Measurements from ENCODE around the gene NEK11.

NEK11 gene

DNA sequence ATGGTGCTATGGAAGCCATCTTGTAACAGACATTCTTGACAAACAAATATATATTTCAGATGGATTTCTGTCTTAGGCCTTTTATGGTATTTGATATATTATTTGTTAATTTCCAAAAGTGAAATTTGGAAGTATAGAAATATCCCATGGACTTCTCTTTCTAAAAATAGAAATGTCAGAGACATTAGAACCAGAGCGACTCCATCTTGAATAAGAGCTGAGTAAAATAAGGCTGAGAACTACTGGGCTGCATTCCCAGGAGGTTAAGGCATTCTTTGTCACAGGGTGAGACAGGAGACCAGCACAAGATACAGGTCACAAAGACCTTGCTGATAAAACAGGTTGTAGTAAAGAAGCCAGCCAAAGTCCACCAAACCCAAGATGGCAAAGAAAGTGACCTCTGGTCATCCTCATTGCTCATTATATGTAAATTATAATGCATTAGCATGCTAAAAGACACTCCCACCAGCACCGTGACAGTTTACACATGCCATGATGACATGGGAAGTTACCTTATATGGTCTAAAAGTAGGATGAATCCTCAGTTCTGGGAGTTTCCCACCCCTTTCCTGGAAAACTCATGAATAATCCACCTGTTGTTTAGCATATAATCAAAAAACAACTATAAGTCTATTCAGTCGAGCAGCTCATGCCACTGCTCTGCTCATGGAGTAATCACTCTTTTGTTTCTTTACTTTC, 146.0 kb downstream of the NEK11 start:
- TF ChIP-seq, protein P1, sequence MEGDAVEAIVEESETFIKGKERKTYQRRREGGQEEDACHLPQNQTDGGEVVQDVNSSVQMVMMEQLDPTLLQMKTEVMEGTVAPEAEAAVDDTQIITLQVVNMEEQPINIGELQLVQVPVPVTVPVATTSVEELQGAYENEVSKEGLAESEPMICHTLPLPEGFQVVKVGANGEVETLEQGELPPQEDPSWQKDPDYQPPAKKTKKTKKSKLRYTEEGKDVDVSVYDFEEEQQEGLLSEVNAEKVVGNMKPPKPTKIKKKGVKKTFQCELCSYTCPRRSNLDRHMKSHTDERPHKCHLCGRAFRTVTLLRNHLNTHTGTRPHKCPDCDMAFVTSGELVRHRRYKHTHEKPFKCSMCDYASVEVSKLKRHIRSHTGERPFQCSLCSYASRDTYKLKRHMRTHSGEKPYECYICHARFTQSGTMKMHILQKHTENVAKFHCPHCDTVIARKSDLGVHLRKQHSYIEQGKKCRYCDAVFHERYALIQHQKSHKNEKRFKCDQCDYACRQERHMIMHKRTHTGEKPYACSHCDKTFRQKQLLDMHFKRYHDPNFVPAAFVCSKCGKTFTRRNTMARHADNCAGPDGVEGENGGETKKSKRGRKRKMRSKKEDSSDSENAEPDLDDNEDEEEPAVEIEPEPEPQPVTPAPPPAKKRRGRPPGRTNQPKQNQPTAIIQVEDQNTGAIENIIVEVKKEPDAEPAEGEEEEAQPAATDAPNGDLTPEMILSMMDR (IDR thresholded peaks at IDR 0.05; ENCODE audit: control insufficient read depth, insufficient read depth, low read depth, low read length, missing control alignments): no peak
- H3K4me3 ChIP-seq (ENCODE audit: control insufficient read depth, low read depth, low read length): no peak overlapping the region
- DNase-seq (ENCODE audit: low read depth): no peak

GRCh38 chr3:131174752-131175151, 148.1 kb downstream of the NEK11 start:
- TF ChIP-seq, protein P1 (IDR thresholded peaks at IDR 0.05; ENCODE audit: control insufficient read depth, insufficient read depth, low read depth, low read length, missing control alignments): no peak
- H3K4me3 ChIP-seq (ENCODE audit: control insufficient read depth, low read depth, low read length): no peak overlapping the region
- DNase-seq (ENCODE audit: low read depth): no peak

DNA sequence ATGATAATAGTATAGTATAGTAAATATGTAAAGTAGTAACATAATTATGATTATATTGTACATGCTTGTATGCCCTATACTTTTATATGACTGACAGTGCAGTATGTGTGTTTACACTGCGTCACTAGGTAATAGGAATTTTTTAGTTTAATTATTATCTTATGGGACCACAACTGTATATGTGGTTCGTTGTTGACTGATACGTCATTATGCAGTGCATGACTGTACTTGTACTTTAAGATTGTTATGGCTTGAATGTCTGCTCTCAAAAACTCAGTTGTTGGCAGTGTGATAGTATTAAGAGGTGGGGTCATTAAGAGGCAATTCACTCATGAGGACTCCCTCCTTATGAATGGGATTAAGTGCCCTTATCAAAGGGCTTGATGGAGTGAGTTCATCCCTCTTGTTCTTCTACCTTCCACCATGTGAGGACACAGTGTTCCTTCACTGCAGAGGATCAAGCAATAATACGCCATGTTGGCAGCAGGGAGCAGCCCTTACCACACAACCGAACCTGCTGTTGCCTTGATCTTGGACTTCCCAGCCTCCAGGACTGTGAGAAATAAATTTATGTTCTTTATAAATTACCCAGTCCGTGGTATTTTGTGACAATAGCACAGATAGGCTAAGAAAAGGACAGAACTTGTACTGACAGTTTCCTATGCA, 152.2 kb downstream of the NEK11 start:
- TF ChIP-seq, protein P1 (IDR thresholded peaks at IDR 0.05; ENCODE audit: control insufficient read depth, insufficient read depth, low read depth, low read length, missing control alignments): no peak
- H3K4me3 ChIP-seq (ENCODE audit: control insufficient read depth, low read depth, low read length): no peak overlapping the region
- DNase-seq (ENCODE audit: low read depth): no peak

DNA sequence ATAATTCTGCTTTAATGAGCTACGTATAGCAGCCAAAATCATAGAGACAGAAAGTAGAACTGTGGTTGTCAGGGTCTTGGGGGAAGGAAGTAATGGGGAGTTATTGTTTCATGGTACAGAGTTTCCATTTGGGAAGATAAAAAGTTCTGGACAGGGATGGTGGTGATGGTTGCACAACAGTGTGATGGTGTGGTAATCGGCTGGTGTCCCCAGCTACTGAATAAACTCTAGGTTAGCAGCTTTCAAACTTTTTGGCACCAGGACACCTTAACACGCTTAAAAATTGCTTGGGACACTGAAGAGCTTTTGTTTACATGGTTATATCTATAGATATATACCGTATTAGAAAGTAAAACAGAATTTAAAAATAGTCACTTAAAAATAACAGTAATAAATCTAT, 166.0 kb downstream of the NEK11 start:
- DNase-seq (ENCODE audit: low read depth): no peak
- TF ChIP-seq, protein P1 (IDR thresholded peaks at IDR 0.05; ENCODE audit: control insufficient read depth, insufficient read depth, low read depth, low read length, missing control alignments): no peak
- no peak overlapping the region for H3K4me3 ChIP-seq (ENCODE audit: control insufficient read depth, low read depth, low read length)

- TF ChIP-seq, protein P1 (IDR thresholded peaks at IDR 0.05; ENCODE audit: control insufficient read depth, insufficient read depth, low read depth, low read length, missing control alignments): no peak
- DNase-seq (ENCODE audit: low read depth): no peak
- H3K4me3 ChIP-seq (ENCODE audit: control insufficient read depth, low read depth, low read length): no peak overlapping the region
Measured at GRCh38 chr3:131193641-131194238, 167.1 kb downstream of the NEK11 start.

GRCh38 chr3:131194816-131195215, 168.1 kb downstream of the NEK11 start:
- TF ChIP-seq, protein P1 (IDR thresholded peaks at IDR 0.05; ENCODE audit: control insufficient read depth, insufficient read depth, low read depth, low read length, missing control alignments): no peak
- H3K4me3 ChIP-seq (ENCODE audit: control insufficient read depth, low read depth, low read length): no peak overlapping the region

More at GRCh38 chr3:131194816-131195215, 168.1 kb downstream of the NEK11 start:
- no peak for DNase-seq (ENCODE audit: low read depth)

Data from AG09309 (cell line).